A549 treated with AZD2906 at 1 μM for 4 hours (cell line): Measurements from ENCODE around the gene HNRNPL. TPM values are rescaled to one million over a fixed set of nuclear protein-coding genes. Genes with fewer than 3 reads are reported as not detected.

Experiments
- total RNA-seq: library from RNA; stranded (reverse); fragments of 200-300 nt; extraction: Qiagen RNA extraction; gene quantifications from 5 replicates; pipeline ENCODE4 v1.2.3, GENCODE V29; 2022

HNRNPL gene
- total RNA-seq, result 314 to 354 TPM (median 328 TPM) in 5 replicates

DNA sequence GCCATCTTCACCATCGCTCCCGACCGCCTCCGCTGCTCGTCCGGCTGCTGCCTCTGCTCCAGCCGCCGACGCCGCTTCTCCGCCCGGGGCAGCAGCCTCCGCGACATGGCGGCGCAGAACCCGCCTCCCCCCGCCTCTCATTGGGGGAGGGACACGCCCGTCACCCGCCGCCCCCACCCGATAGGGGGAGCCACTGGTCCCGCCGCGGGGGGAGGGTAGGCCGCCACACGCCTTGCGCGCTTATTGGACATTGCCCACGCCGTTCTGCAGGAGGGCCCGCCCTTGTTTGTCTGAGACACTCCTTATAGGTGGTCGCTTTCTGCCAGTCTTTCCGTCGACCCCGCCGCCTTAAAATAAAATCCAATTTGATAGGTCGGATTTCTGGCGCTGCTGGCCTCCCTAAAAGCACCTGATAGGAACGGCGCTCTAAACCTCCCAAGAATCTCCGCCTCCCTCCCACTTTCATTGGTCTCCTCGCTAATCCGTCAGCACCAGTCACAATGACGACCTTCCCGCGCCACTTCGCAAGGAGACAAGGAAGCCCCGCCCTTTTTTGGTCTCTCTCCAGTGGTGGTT is at the start of gene HNRNPL:
HNRNPL (minus strand) TSS at position 127 of the 576 bp plus-strand sequence; CDS start at position 107, 20 bp downstream.

DNA sequence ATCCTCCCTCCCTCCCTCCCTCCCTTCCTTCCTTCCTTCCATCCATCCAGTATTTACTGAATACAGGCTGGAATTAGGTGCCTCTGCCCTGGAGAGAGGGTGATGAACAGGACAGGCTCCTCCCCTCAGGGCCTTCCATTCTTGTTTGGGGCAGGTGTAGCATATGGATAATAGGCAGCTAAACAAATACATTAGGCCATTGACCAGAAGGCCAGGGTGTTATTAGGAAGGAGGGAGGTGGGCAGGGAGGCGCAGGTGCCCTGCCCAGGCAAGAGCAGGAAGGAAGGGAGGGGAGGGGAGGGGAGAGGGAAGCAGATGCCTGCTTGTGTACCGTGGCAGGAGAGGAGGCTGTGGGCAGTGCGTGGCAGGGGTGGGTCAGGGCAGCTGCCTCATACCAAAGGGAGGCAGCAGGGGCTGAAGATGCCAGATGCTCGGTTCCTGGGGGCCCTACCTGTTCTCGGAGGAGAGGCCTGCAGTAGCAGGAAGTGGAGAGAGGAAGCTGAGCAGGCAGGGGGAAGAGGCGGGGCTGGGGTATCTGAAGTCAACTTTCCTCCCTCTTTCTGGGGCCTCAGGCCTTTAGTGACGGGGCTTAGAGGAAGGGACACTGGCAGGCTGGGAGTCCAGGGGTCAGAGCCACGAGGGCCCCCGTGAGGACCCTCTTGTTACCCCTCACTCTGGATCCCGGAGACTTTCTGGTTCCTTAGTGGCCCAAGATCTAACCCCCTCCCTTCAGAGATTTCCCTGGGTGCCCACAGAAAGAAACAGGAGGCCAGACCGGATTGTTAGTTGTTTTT is 28.2 kb upstream of the HNRNPL start, which contains the start of gene RINL:
RINL (minus strand) TSS at position 495 of the 794 bp plus-strand sequence. CDS start 1,533 bp downstream, outside the sequence.

DNA sequence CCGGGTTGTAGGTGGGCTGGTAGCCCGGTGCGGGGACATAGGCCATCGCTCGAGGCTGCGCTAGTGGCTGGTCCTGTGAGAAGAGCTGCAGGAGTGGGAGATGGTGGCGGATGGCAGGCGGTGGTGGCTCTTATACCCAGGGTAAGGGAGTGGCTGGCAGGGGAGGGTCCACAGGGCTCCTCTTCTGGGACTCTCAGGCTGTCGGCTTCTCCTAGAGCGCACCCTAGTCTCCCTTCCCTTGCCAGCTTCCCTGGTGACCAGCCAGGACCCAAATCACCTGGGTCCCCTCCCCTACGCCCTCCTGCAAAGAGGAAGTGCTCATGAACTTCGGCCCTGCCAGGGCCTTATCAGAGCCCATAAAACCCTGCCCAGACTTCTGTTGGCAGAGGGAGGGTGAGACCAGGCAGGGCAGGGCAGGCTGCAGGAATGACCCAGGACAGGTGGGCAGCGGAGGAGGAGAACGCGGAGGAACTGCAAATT is 36.9 kb downstream of the HNRNPL start, which contains the start of gene LGALS4:
LGALS4 (minus strand) TSS at position 105 of the 480 bp plus-strand sequence; CDS start at position 46, 59 bp downstream.

DNA sequence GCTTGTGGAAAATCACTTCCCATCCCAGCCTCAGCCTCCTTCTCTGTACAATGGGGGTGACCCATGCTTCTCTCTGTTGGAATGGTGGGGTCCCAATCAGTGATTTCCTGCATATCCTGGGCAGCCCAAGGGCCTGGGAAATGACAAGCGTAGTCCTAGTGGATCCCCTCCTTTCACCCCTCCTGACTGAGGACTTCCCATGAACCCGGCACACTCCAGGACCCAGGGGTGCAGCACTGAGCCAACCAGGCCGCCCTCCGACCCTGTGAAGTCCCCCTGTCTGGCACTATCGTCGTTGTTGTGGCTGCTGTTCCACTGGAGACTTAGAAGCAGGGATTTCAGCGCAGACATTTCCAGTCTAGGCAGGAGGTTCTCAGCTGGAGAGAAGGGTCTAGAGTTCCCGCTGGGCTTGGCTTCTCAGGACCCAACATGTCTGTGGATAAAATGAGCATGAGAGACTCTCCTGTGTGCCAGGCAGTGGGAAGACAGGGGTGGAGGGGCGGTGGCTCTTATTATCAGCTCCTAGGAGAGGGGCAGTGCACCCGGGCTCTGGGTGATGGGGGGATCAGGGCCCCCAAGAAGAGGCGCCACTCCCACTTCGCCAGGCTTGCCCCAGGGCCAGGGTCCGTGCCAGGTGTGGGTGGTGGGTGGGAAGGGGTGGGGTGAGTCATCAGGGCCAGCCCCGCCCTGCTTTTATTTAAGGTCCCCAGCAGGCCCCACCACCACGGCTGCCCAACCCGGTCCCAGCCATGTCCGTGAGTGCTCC is 61.1 kb downstream of the HNRNPL start, which contains the start of gene LGALS7B:
LGALS7B (plus strand) TSS at position 723 of the 766 bp plus-strand sequence; CDS start at position 750, 27 bp downstream.

Other genes with a start within 250 kb of the HNRNPL start
- gene MAP4K1, start 232.0 kb downstream of the HNRNPL start, total RNA-seq, result 0.40 to 0.85 TPM (median 0.72 TPM) in 5 replicates
- 721 to 975 TPM (median 736 TPM) in 5 replicates for gene EIF3K, start 230.8 kb downstream of the HNRNPL start, total RNA-seq
- gene ACTN4, start 202.3 kb downstream of the HNRNPL start, total RNA-seq, result 783 to 1,108 TPM (median 1,019 TPM) in 5 replicates
- gene CAPN12, start 105.5 kb downstream of the HNRNPL start, total RNA-seq, result 4.5 to 7.3 TPM (median 6.3 TPM) in 5 replicates
- 0.23 to 0.98 TPM (median 0.43 TPM) in 4 of 5 replicates, not detected in the other for gene LGALS7, start 76.5 kb downstream of the HNRNPL start, total RNA-seq
- 0.39 to 0.75 TPM (median 0.51 TPM) in 4 of 5 replicates, not detected in the other for gene LGALS7B, start 60.8 kb downstream of the HNRNPL start, total RNA-seq
- 0.22 to 0.75 TPM (median 0.34 TPM) in 5 replicates for gene LGALS4, start 37.0 kb downstream of the HNRNPL start, total RNA-seq
- gene ECH1, start 18.2 kb downstream of the HNRNPL start, total RNA-seq, result 282 to 399 TPM (median 290 TPM) in 5 replicates
- 2.0 to 3.0 TPM (median 2.4 TPM) in 5 replicates for gene RINL, start 28.3 kb upstream of the HNRNPL start, total RNA-seq
- gene SIRT2, start 49.6 kb upstream of the HNRNPL start, total RNA-seq, result 33.4 to 38.5 TPM (median 38.1 TPM) in 5 replicates
- gene NFKBIB, start 50.0 kb upstream of the HNRNPL start, total RNA-seq, result 63.7 to 125 TPM (median 100 TPM) in 5 replicates
- 0.18 to 1.1 TPM (median 0.62 TPM) in 5 replicates for gene CCER2, start 62.2 kb upstream of the HNRNPL start, total RNA-seq
- 53.0 to 57.1 TPM (median 54.5 TPM) in 5 replicates for gene SARS2, start 80.8 kb upstream of the HNRNPL start, total RNA-seq
- 199 to 310 TPM (median 275 TPM) in 5 replicates for gene MRPS12, start 81.0 kb upstream of the HNRNPL start, total RNA-seq
- 62.2 to 79.7 TPM (median 78.0 TPM) in 5 replicates for gene FBXO17, start 125.8 kb upstream of the HNRNPL start, total RNA-seq
- 2.8 to 5.9 TPM (median 4.2 TPM) in 5 replicates for gene FBXO27, start 182.6 kb upstream of the HNRNPL start, total RNA-seq
- 0.05 to 0.10 TPM (median 0.05 TPM) in 4 of 5 replicates, not detected in the other for gene ACP7, start 234.4 kb upstream of the HNRNPL start, total RNA-seq